ENCODE data around the gene ESR1. TPM values are rescaled to one million over a fixed set of nuclear protein-coding genes. Genes with fewer than 3 reads are reported as not detected.
A peak's percentile ranks its signal among the peaks of the same experiment; 100 is the strongest.
"Not testable (repeated sequence)": the region's sequence is repeated elsewhere in the genome, so short reads cannot be mapped to it uniquely, and the experiment has no call there.

ESR1 gene
- total RNA-seq, 1 donor from 2014 or later, result 17.5 TPM

DNA sequence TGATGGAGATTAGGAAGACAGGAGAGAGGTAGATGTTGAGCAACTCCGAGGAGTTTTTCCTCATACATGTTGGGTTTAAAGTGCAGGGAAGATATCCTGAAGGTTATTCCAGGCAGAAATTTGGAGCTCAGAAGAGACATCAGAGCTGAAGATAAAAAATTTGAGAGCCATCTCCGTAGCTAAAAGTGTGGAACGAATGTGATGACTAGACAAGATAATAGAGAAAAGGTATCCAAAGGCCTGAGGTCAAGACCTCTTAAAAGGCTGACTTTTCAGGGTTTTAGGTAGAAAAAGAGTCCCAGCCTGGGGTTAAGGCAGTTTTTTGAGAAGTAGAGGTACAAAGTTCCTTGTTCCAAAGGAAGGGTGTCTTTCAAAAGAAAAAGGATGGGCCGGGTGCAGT is 214.8 kb downstream of the ESR1 start:
- ChIA-PET POLR2A (no interaction called here), CTCF (no interaction called here)
- Mint-ChIP-seq H3K36me3 (ENCODE audit: low read depth) (no peaks in the 10 kb centered on the region), H3K4me3 (no peak overlapping the region), H3K27ac (no peak overlapping the region), H3K4me1 (peaks cover 5% of the 10 kb centered on the region), H3K9me3 (no peaks in the 10 kb centered on the region), H3K27me3 (no peaks in the 10 kb centered on the region)
- TF ChIP-seq, protein P1, sequence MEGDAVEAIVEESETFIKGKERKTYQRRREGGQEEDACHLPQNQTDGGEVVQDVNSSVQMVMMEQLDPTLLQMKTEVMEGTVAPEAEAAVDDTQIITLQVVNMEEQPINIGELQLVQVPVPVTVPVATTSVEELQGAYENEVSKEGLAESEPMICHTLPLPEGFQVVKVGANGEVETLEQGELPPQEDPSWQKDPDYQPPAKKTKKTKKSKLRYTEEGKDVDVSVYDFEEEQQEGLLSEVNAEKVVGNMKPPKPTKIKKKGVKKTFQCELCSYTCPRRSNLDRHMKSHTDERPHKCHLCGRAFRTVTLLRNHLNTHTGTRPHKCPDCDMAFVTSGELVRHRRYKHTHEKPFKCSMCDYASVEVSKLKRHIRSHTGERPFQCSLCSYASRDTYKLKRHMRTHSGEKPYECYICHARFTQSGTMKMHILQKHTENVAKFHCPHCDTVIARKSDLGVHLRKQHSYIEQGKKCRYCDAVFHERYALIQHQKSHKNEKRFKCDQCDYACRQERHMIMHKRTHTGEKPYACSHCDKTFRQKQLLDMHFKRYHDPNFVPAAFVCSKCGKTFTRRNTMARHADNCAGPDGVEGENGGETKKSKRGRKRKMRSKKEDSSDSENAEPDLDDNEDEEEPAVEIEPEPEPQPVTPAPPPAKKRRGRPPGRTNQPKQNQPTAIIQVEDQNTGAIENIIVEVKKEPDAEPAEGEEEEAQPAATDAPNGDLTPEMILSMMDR (IDR thresholded peaks at IDR 0.05), result no peak
- ATAC-seq (ENCODE audit: low read depth), result no peak
- DNase-seq, result no peak
- intact Hi-C loops (cut with micrococcal nuclease), result loop anchor here (10.0 kb wide), 1 partner anchor 218 kb away; the partner anchor contains the start of gene ESR1

DNA sequence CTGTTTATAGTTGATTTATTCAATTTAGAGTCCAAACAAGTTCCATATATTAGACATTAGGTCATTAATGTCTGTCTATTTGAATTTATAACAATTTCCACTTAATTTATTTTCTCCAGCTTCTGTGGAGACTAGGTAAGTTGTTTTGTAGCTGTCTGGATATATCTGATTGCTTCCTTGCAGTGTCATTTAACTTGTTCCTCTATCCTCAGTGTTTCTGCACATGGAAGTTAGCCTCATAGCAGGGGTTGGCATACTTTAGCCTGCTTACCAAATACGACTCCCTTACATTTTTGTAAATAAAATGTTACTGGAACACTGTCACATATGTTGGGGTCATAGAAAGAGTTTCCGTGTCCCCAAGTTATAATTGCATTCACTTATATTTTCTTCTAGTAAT is 216.1 kb downstream of the ESR1 start:
- TF ChIP-seq, protein P1 (IDR thresholded peaks at IDR 0.05), result no peak
- Mint-ChIP-seq H3K4me3 (no peak overlapping the region), H3K9me3 (no peaks in the 10 kb centered on the region), H3K4me1 (peaks cover 5% of the 10 kb centered on the region), H3K27me3 (no peaks in the 10 kb centered on the region), H3K36me3 (ENCODE audit: low read depth) (no peaks in the 10 kb centered on the region), H3K27ac (no peak overlapping the region)
- DNase-seq (no peak), ATAC-seq (ENCODE audit: low read depth) (no peak)
- intact Hi-C loops (cut with micrococcal nuclease), result loop anchor here (10.0 kb wide), 1 partner anchor 219 kb away; the partner anchor contains the start of gene ESR1
- POLR2A ChIA-PET, result no interaction called here
- CTCF ChIA-PET, result no interaction called here

DNA sequence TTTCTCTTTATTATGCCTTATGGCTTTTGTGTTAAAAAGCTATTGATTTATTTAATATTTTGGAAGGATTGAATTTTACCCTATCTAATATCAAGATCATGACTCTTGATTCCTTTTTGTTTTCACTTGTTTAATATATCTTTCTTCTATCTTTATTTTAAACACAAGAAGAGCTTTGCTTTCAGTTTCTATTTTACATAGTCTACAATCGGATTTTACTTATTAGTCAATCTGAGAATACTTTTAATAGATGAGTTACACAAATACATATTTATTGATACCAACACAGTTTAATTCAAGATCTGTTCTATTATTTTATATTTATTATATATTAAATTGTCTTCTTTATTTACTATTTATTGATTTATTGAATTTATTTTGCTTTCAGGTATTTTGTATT is 218.8 kb downstream of the ESR1 start:
- Mint-ChIP-seq H3K4me1 (peaks cover 5% of the 10 kb centered on the region), H3K27me3 (no peaks in the 10 kb centered on the region), H3K9me3 (no peaks in the 10 kb centered on the region), H3K4me3 (peak overlapping the region; percentile 60), H3K36me3 (ENCODE audit: low read depth) (no peaks in the 10 kb centered on the region), H3K27ac (no peak overlapping the region)
- no peak for ATAC-seq (ENCODE audit: low read depth)
- ChIA-PET POLR2A (no interaction called here), CTCF (no interaction called here)
- no peak for DNase-seq
- TF ChIP-seq, protein P1 (IDR thresholded peaks at IDR 0.05), result no peak
- intact Hi-C loops (cut with micrococcal nuclease), result loop anchor here (5.0 to 10.0 kb wide), 2 partner anchors 204 to 221 kb away; partner anchors contain the start of gene ESR1

DNA sequence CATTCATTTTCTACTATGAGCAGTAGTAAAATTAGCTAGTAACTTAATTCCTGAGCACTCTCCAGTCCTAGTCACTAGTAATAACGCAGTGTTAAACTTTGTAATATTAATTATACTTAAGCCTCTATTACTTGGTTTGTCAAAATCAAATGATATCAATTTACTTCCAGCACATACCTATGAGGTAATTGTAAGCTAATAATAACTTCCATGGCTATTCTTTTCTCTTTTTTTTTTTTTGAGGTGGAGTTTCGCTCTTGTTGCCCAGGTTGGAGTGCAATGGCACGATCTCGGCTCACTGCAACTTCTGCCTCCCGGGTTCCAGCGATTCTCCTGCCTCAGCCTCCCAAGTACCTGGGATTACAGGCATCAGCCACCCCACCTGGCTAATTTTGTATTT is 219.3 kb downstream of the ESR1 start:
- H3K27ac Mint-ChIP-seq; H3K4me3 Mint-ChIP-seq; POLR2A ChIA-PET; ATAC-seq (ENCODE audit: low read depth); DNase-seq; H3K4me1 Mint-ChIP-seq; H3K9me3 Mint-ChIP-seq; H3K36me3 Mint-ChIP-seq (ENCODE audit: low read depth); H3K27me3 Mint-ChIP-seq; CTCF ChIA-PET: not testable (repeated sequence)
- intact Hi-C loops (cut with micrococcal nuclease), result loop anchor here (5.0 to 10.0 kb wide), 2 partner anchors 204 to 222 kb away; partner anchors contain the start of gene ESR1

DNA sequence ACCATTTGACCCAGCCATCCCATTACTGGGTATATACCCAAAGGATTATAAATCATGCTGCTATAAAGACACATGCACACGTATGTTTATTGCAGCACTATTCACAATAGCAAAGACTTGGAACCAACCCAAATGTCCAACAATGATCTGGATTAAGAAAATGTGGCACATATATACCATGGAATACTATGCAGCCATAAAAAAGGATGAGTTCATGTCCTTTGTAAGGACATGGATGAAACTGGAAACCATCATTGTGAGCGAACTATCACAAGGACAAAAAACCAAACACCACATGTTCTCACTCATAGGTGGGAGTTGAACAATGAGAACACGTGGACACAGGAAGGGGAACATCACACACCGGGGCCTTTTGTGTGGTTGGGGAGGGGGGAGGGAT is 226.3 kb downstream of the ESR1 start:
- not testable (repeated sequence) for H3K4me3 Mint-ChIP-seq; ATAC-seq (ENCODE audit: low read depth)

DNA sequence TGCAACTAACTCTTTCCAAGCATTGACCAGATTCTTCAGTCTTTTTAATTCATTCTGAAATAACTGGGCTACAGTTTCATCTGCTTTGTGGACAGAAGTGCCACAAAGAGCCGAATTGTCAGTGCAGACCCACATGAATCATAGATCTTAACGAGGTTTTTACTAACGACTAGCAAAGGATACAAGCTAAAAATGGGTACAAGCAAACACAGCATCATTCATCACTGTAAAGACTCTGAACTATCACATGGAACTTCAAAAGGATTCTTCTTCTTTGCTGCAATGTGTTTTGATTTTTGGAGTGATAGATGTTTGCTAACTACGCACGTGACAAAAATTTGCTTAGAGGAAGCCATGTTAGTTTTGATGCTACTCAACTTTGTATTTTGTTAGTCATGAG is 227.1 kb downstream of the ESR1 start:
- Mint-ChIP-seq H3K4me1 (no peaks in the 10 kb centered on the region), H3K36me3 (ENCODE audit: low read depth) (no peaks in the 10 kb centered on the region), H3K27me3 (no peaks in the 10 kb centered on the region), H3K4me3 (no peak overlapping the region), H3K27ac (no peak overlapping the region), H3K9me3 (peaks cover 3% of the 10 kb centered on the region)
- DNase-seq (no peak), ATAC-seq (ENCODE audit: low read depth) (no peak)
- TF ChIP-seq, protein P1 (IDR thresholded peaks at IDR 0.05), result no peak
- intact Hi-C loops (cut with micrococcal nuclease), result no loop called here
- ChIA-PET CTCF (no interaction called here), POLR2A (no interaction called here)

More for the DNA sequence above, 226.3 kb downstream of the ESR1 start:
- DNase-seq; H3K27ac Mint-ChIP-seq; H3K27me3 Mint-ChIP-seq; H3K36me3 Mint-ChIP-seq (ENCODE audit: low read depth); H3K9me3 Mint-ChIP-seq; intact Hi-C loops (cut with micrococcal nuclease); CTCF ChIA-PET; POLR2A ChIA-PET; H3K4me1 Mint-ChIP-seq: not testable (repeated sequence)
